Measurements from ENCODE around the gene PROB1.

DNA sequence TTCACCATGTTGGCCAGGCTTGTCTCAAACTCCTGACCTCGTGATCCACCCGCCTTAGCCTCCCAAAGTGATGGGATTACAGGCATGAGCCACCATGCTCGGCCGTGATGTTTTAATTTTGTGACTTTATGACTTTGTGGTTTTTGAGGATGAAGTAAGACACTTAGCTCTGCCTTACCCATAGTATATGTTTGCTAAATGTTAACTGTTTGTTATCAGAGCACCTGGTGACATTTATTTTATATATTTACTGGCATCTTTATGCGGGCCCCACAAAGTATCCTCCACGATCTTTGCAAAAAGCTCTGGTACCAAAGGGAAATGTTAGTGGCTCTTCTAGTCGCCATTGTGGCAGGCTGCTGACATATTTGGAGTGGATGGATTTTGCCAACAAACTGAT is 18.5 kb downstream of the PROB1 start:
- TF ChIP-seq TCF4 (CRISPR knock-in tag; IDR thresholded peaks at IDR 0.05; ENCODE audit: borderline replicate concordance) (no peak), CSRNP3 (CRISPR knock-in tag; IDR thresholded peaks at IDR 0.05) (no peak)

All from SK-N-SH treated with all-trans-retinoic acid at 6 μM for 48 hours (cell line).